ENCODE results near the gene VMO1. TPM values are rescaled to one million over a fixed set of nuclear protein-coding genes. Genes with fewer than 3 reads are reported as not detected.

VMO1 gene
- total RNA-seq, 1 donor from 2014 or later = 0.75 TPM

DNA sequence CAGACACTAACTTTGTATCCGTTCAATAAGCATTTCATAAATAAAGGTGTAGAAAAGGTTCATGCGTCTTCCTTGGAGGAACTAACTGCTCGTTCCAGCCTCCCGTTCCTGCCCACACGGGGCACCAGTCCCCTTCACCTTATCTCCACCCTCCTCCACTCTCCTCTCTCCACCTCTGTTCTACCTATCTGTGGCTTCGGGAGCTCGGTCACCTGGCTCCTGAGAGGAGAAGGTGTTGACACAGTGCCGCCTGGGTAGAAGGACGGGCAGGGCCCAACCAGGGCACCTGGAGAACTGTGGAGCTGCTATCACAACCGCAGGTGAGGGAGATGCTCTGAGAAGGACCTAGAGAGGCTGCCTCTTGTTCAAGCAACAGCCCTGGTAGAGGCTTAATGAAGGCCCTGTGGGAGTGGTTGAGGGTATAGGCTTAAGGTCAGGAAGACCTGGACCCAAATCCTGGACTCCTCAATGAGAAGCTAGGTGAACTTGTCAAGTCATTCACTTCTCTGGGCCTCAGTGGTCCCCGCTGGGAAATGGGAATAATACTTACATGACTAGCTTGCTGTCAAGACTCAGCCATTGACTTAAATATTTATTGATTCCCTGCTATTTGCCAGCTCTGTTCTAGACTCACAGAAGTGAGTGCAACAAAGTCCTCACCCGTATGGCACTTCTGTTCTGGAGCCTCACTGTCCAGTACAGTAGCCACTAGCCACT, 37.4 kb upstream of the VMO1 start:
- Histone ChIP-seq H2AFZ (ENCODE audit: low read depth, low read length) (no peak overlapping the region), H4K20me1 (ENCODE audit: insufficient read depth, low read length) (no peaks in the 10 kb centered on the region), H3K4me2 (ENCODE audit: low read length) (no peak overlapping the region), H3K27ac (ENCODE audit: low read depth, low read length) (no peak overlapping the region), H3K9me3 (ENCODE audit: insufficient read depth, low read depth, low read length) (no peaks in the 10 kb centered on the region), H3K79me2 (ENCODE audit: insufficient read depth, low read length) (no peaks in the 10 kb centered on the region), H3K9ac (ENCODE audit: low read length) (no peak overlapping the region), H3K4me1 (ENCODE audit: insufficient read depth, low read length) (no peaks in the 10 kb centered on the region), H3K27me3 (ENCODE audit: insufficient read depth, low read length) (no peaks in the 10 kb centered on the region), H3K4me3 (ENCODE audit: insufficient read depth, low read depth, low read length) (no peak overlapping the region), H3K36me3 (ENCODE audit: insufficient read depth, low read length) (no peaks in the 10 kb centered on the region)
- TF ChIP-seq, protein P1, sequence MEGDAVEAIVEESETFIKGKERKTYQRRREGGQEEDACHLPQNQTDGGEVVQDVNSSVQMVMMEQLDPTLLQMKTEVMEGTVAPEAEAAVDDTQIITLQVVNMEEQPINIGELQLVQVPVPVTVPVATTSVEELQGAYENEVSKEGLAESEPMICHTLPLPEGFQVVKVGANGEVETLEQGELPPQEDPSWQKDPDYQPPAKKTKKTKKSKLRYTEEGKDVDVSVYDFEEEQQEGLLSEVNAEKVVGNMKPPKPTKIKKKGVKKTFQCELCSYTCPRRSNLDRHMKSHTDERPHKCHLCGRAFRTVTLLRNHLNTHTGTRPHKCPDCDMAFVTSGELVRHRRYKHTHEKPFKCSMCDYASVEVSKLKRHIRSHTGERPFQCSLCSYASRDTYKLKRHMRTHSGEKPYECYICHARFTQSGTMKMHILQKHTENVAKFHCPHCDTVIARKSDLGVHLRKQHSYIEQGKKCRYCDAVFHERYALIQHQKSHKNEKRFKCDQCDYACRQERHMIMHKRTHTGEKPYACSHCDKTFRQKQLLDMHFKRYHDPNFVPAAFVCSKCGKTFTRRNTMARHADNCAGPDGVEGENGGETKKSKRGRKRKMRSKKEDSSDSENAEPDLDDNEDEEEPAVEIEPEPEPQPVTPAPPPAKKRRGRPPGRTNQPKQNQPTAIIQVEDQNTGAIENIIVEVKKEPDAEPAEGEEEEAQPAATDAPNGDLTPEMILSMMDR (IDR thresholded peaks at IDR 0.05; ENCODE audit: insufficient read depth, low read depth, low read length) = no peak
- TF ChIP-seq EZH2 (IDR thresholded peaks at IDR 0.05; ENCODE audit: insufficient read depth, low read length) = no peak
- Mint-ChIP-seq H3K27me3 (ENCODE audit: low read depth, unreplicated experiment) (no peaks in the 10 kb centered on the region), H3K4me1 (ENCODE audit: low read depth, unreplicated experiment) (no peaks in the 10 kb centered on the region), H3K9me3 (ENCODE audit: unreplicated experiment) (no peaks in the 10 kb centered on the region), H3K27ac (ENCODE audit: unreplicated experiment) (no peak overlapping the region), H3K36me3 (ENCODE audit: low read depth, unreplicated experiment) (peaks cover 14% of the 10 kb centered on the region), H3K4me3 (ENCODE audit: unreplicated experiment) (no peak overlapping the region)
- FAIRE-seq (no peak), DNase-seq (ENCODE audit: low read depth) (no peak)

DNA sequence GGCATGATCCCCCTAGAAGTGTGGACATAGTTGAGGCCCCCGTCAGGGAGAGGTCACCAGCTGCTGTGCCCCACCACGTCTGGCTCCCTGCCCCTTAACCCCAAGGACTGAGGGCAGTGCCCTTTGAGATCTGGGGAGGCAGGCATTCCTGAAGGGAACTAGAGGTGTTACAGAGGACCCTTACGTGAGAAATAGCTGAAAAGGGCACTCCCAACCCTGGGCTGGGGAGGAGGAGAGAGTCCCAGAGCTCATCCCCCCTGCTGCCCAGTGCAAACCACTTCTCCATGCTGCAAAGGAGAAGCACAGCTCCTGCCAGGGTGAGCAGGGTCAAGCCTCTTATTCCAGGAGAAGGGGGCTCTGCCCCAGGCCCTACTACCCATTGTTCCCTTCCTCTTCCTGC, 36.7 kb upstream of the VMO1 start:
- H3K4me1 Mint-ChIP-seq (ENCODE audit: low read depth, unreplicated experiment) = no peaks in the 10 kb centered on the region

More for the DNA sequence above, 36.7 kb upstream of the VMO1 start:
- no peak overlapping the region for H3K9ac ChIP-seq (ENCODE audit: low read length)
- no peak overlapping the region for H3K4me3 ChIP-seq (ENCODE audit: insufficient read depth, low read depth, low read length)
- Mint-ChIP-seq H3K4me3 (ENCODE audit: unreplicated experiment) (no peak overlapping the region), H3K27ac (ENCODE audit: unreplicated experiment) (no peak overlapping the region), H3K36me3 (ENCODE audit: low read depth, unreplicated experiment) (peaks cover 11% of the 10 kb centered on the region), H3K9me3 (ENCODE audit: unreplicated experiment) (no peaks in the 10 kb centered on the region), H3K27me3 (ENCODE audit: low read depth, unreplicated experiment) (no peaks in the 10 kb centered on the region)
- H3K79me2 ChIP-seq (ENCODE audit: insufficient read depth, low read length) = no peaks in the 10 kb centered on the region
- H3K4me2 ChIP-seq (ENCODE audit: low read length) = no peak overlapping the region
- no peak overlapping the region for H3K27ac ChIP-seq (ENCODE audit: low read depth, low read length)
- H4K20me1 ChIP-seq (ENCODE audit: insufficient read depth, low read length) = no peaks in the 10 kb centered on the region
- FAIRE-seq (no peak), DNase-seq (ENCODE audit: low read depth) (no peak)
- no peak overlapping the region for H2AFZ ChIP-seq (ENCODE audit: low read depth, low read length)
- no peaks in the 10 kb centered on the region for H3K27me3 ChIP-seq (ENCODE audit: insufficient read depth, low read length)
- no peaks in the 10 kb centered on the region for H3K9me3 ChIP-seq (ENCODE audit: insufficient read depth, low read depth, low read length)
- no peaks in the 10 kb centered on the region for H3K4me1 ChIP-seq (ENCODE audit: insufficient read depth, low read length)
- no peak for TF ChIP-seq EZH2 (IDR thresholded peaks at IDR 0.05; ENCODE audit: insufficient read depth, low read length)
- TF ChIP-seq, protein P1 (IDR thresholded peaks at IDR 0.05; ENCODE audit: insufficient read depth, low read depth, low read length) = no peak
- no peaks in the 10 kb centered on the region for H3K36me3 ChIP-seq (ENCODE audit: insufficient read depth, low read length)
